GM21529 (cell line): ENCODE data around the gene INPP5D.

ENCODE experiments used
- ATAC-seq: cut with Tn5 transposase; IDR thresholded peaks from one replicate; pipeline ENCODE4 v1.9.1; 2021; ENCODE audit not compliant: unreplicated experiment

The INPP5D gene

DNA sequence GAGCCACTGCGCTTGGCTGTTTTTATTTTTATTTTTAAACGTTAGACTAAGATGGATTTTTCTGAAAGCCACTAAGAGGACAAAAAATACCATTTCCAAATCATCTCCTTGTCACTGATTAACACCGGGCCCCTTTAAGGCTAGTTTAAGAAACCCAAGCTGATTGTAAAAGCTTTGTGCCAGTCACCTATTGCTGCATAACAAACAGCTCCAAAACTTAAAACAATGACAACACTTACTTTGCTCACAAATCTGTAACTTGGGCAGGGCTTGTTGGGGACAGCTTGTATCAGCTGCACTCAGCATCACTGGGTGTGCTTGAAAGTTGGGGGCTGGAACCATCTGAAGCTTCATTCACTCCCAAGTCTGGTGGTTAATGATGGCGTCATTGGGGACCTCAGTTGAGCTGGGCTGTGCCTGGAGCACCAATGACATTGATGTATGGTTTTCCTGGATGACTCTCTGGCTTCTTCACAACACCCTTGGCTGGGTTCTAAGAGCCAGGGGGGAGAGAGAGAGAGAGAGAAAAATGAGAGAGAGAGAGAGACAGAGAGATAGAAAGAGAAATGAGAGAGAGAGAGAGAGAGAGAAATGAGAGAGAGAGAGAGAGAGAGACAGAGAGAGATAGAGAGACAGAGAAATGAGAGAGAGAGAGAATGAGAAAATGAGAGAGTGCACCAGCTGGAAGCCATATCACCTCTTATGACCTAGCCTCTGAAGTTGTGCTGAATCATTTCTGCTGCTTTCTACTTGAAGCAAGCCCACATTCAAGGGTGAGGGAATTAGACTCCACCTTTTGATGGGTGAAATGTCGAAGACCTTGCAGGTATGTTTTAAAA lies 165.3 kb downstream of the INPP5D start:
- no peak for ATAC-seq

DNA sequence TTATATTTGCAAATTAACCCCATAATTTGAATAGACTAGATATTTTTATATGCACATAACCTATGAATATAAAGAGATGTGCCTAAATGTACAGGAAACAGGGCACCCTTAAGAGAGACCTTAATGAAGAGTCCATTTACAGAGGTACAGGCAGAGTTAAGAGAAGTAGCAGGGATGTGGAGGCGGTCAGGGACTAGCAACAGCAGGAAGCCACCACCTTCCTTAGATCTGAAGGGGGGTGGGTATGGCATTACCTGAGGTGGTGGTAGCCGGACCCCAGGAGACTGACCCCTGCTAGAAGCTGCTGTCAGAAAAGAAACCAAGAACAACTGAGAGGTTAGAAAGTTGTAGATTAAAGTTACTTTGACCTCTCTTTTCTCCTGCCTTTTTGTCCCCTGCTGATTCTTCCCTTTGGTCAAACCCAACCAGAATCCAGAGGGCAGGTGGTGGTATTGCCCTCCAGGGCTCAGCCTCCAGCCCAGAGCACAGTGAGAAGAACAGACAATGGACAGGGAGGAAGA lies 166.4 kb downstream of the INPP5D start:
- no peak for ATAC-seq

DNA sequence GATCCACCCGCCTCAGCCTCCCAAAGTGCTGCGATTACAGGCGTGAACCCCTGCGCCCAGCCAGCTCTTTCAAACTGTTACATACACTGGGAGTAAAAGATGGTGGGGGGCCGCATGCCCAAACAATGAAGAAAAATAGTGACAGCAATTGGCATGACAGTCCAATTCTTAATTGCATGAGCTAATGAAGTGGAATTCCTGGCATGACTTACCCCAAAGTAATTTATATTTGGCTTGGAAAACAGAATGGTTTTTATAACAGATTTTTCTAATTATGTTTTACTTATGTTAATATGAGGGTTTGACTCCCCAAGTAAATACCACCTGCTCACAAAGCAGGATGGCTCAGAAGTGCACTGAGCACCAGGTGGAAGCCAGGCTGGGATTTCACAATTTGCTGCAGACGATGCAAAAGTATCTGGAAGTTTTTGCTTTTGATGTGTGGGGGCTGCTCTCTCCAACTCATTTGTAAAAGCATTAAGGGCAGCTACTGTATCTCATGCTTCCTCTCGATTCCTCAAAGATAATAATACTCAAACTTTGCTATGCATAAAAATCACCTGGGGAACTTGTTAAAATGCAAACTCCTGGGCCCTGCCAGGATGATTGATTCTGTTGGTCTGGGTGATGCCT lies 167.3 kb downstream of the INPP5D start:
- ATAC-seq: no peak

DNA sequence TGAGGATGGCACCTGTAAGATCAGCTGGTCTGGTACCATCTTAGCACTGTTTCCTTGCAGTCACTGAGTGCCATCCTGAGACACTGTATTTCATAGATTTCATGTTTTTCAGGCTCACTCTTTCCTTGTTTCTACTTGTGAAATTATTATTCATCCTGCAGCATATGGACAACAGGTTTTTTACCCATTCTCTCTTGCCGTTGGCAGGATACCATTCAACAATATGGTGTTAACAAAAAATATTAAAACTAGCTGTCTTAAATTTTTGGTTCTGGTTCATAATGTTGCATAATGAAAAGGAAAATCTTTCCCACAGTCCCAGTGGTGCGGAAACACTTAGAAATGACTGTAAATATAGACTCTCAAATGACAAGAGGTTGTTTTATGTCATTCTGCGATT lies 168.2 kb downstream of the INPP5D start:
- ATAC-seq: no peak

DNA sequence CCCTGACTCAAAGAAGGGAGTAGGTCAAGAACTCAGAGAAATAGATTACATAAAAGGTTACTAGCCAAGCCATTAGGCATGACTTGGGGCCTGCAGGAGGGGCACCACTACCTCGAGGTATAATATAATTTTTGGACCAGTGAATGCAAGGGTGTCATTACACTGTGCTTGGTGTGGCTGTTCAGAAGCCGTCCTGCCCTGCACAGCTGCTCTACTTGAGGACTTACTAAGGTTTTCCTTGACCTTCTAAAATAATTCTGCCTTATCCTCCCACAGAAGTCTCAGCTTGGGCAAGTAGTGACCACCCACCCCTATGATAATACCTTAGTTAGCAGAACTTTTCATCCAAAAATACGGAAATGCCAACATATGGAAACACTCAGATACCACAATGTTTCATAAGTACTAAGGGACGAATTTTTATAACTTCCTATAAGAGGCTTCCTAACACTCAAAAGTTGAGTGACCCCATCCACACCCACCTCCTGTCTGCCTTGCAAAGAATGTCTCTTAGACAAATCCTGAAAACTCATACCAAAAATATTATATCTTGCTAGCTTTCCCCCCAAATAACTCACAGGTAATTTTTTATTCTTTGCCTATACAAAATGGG lies 173.6 kb downstream of the INPP5D start:
- ATAC-seq: no peak

DNA sequence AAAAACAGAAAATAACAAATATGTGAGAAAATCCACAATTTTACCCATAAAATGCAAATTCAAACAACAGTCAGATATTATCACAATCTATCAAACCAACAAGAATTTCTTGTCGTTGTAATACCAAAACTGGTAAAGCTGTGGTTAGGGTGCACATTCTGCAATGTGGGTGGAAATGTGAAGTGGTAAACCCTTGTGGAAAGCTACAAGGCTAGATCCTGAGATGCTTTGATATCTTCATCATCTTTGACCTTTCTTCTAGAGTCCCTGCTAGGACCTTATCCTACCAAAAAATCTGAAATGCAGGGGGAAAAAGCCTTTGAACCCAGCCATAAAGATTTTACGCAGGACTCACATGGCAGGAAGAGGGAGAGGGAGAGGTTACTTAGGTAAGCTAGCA lies 174.1 kb downstream of the INPP5D start:
- ATAC-seq: no peak

DNA sequence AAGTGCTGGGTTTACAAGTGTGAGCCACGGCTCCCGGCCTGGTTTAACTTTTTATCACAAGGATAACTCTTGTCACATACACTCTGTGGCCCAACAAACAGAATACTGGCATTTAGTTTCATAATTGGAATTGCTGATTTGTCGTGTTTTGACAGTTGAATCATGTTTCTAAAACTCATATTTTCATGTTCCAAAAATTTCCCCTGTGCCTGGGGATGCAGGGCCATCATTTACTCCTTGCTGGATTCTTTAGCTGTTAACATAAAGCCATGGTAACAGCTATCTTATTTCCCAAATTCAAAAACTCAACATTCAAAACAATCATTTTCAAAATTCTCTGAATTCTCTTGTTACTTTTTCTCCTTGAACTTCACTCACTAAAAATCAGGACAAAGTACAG lies 174.9 kb downstream of the INPP5D start:
- no peak for ATAC-seq

DNA sequence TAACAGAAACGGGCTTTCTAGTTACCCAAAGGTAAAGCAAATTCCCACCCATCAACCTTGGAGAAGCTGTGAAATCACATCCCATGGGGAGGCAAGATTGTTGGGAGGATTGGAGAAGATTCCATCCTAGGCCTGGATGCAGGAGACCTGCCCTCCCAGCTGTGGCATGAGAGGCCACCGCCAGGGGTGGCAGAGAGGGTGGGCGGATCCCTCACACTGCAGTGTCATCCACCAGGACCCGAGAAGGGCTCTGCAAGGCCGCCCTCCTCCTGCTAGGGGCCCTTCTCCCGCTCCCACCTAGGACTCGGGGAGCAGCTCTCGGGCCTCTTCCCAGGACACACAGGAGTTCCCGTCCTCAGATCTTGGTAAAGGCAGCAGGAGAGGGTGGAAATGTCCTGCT lies 175.8 kb downstream of the INPP5D start:
- ATAC-seq: no peak

DNA sequence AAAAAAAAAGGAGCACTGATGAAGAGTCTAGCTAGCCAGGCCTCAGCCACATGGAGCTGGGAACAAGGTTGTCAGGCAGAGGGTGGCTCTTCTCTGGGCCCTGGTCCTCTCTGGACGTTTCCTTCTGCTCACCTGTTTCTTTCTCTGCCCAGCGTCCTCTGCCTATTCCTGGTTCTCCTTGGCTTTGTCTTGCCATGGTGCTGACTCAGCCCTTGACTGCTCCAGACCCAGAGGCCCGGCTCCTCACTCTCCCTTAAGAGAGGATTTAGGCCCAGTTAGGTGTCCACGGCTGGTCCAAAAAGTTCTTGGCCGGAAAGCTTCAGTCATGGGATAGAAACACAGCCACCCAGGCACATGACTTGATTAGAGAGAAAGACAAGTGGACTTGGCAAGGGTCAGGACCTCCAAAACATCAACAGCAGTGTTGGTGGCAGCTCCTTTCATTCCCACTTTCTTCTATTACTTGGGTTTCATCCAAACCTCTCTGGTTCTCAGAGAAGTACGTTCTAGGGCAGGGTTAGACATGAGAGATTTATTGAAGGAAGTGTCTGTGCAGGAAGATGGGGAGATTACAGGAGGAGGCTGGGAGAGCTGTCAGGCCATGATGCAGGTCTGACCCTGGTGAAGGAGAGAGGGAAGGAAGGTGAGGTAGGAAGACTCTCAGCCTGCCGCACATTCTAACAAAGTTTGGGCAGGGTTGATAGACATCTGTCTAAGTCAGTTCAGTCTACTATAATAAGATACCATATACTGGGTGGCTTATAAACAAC lies 176.9 kb downstream of the INPP5D start:
- no peak for ATAC-seq

DNA sequence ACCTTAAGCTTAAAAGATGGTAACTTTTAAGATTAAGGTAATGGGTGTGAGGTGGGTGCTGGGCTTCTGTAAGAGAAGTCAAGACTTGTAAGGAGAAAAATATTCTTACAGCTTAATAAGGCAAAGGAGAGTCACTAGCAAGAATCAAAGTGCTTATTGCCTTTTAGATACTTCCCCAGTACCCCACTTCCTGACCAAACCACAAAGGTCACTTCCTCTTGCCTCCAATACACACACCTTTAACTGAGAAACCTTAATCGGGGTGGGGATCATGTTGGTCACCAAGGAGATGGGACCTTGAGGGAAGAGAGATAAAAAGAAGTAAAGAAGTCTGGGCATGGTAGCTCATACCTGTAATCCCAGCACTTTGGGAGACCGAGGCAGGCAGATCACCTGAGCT lies 180.8 kb downstream of the INPP5D start:
- no peak for ATAC-seq

DNA sequence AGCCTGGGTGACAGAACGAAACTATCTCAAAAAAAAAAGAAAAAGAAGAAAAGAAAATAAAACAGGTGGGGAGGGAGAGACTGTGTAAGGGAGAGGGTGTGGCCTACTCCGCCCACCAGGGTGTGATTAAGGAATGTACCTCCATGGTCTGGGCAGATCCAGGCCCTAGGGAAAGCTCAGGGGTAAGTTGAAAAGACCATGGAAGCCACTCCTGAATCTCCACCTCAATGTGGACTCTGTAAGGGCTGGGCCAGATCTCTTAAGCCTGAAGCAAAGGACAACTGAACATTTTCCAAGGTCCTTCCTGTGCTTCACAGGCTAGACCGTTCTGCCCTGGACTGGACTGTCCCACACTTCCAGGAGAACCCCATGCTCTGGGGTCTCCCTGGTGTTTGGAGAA lies 181.7 kb downstream of the INPP5D start:
- ATAC-seq: no peak

DNA sequence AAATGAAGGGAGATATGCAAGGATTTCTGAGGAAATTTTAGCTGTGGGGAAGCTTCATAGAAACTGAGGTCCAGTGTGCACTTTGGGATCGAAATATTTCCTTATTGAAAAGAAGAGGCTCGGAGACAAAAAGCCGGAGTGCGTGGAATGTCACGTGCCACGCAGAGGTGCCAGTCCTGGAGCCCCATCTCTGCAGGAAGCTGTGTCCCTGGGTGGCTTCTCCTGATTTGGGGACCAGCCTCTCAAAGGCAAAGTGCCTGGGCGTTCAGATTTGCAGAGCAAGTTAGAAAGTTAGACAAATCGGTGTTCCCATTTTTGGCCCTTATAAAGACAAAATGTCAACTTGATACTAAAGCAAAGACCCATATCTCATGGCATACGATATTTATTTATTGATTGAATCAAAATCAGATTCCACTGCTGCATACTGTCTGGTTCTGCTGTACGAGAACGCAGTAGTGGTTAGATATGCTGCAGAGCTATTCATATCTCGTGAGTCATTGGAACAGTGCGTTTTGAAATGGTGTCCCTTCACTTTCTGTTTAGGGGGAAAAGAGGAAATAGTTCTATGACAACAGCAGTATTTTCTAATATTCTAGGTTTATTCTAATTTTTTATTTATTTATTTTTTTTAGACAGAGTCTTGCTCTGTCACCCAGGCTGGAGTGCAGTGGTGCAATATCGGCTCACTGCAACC lies 182.2 kb downstream of the INPP5D start:
- no peak for ATAC-seq

DNA sequence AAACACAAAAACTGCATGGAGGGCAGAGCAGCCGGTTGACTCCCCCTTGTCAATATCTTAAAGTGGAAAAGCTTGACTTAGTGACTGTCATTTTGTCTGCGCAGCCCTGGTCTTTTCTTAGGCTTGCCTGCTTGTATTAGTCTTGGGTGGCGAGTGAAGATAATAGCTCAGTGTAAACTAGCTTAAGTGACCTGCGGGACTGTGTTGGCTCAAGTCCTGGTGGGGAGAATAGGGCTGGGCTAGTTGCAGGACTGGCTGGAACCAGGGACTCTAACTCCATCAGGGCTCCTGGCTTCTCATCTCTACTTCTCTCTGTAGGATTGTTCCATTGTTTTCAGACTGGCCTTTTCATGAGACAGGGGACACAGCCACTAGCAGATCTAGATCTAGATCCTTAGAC lies 183.2 kb downstream of the INPP5D start:
- ATAC-seq: no peak

DNA sequence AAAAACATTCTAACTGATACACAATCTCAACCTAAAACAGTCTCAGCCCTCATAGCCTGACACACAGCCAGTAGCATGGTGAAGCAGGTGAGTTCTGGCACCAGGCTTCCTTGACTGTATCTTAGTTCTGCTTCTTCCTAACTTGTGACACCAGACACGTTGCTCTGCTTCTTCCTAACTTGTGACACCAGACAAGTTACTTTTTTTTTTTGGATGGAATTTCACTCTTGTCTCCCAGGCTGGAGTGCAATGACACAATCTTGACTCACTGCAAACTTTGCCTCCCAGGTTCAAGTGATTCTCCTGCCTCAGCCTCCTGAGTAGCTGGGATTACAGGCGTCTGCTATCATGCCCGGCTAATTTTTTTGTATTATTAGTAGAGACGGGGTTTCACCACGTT lies 184.7 kb downstream of the INPP5D start:
- no peak for ATAC-seq

DNA sequence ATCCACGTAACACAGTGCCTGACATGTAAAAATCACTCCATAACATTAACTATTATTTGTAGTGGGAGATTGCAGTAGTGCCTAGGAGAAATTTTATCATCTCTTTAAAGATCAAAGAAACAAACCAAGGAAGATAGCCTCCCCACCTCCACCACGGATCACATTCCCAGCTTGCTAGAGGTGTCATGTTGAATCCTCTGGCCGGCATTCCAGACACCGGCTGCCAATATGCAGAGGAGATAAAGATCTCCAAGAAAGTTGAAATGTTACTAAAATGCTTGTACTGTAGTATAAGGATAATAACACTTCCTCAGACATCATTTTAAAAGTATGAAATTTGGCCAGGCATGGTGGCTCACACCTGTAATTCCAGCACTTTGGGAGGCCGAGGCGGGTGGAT lies 185.3 kb downstream of the INPP5D start:
- no peak for ATAC-seq

DNA sequence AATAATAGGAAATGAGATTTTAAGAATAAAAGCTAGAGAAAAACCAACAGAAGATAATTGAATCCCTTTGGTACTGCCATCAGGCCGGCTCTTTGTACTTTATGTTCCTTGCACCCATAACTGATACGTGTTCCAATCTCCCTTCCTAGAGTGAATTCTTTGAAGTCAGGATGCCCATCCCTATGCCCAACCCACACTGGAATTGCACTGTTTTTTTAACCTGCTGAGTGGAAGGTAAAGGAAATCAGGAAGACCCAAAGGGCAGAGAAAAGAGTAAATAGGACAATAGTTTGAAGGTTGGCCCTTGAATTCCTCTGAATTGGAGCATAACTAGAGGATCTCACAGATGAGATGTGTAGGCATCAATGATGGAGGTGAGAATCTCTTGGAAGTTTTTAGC lies 187.0 kb downstream of the INPP5D start:
- no peak for ATAC-seq

DNA sequence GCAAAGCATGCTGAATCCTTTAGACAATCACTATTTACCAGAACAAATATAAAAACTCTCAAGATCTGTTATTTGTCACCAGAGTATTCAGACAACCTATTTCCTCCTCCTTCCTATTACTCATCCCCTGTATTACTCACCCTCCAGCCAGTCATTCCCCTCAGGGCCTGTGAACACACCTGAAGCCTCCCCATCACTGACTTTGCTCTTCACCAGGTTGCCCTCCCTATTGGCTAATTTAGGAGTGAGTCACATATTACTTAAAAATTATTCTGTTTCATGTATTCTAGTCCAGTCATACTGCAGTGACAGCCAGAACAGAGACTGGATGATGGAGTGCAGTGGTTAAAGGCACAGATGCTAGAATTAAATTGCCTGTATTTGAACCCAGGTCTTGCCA lies 187.6 kb downstream of the INPP5D start:
- no peak for ATAC-seq

DNA sequence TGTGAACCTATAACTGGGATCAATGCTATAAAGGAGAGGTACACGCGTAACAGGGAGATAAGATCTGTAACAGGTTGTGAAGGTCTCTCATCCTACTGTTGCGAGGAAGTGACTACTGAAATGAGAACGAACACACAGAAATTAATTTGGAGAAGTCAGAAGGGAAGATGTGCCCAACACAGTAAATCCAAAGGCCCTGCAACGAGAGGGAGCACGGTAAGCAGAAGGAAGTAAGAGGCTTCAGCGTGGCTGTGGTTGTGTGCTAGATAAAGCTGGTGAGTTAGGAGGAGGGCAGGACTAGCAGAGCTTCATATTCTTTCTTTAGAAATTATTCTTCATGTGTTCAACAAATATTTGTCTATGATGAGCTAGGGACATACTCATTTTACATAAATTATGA lies 188.9 kb downstream of the INPP5D start:
- ATAC-seq: no peak

DNA sequence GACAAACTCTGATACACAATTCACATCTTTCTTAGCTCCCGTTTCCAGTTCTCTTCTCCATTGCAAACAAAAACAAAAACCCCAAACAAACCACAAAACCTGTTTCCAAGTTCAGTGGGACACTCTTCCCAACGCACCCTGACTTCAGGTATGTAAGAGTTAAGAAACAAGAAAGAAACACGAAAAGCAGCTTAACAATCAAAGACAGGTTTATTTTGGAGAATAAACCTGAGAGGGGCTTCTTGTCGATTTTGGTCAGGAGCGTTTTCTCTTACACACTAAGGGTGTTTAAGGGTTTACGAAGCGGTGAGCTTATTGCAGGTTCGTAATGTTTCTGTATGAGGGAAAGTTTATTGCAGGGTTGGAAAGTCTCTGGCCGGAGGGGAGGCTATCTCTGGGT lies 190.4 kb downstream of the INPP5D start:
- no peak for ATAC-seq

DNA sequence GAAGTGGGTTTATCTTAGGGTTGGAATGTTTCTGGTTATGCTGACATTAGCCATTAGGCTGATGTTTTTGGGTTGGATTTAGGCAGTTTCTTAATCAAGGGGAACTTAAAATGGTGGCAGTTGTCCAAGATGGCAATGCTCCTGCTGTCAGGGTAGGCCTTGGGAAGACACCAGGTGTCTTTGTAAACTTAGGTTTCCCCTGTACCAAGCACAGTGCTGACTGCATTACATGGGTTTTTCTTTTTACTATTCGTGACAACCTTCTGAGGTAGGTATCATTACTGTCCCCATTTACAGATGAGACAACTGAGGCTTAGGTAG lies 190.8 kb downstream of the INPP5D start:
- ATAC-seq: no peak
